GM18526 (cell line): Measurements from ENCODE around the gene SLC1A4.

Experiments used
- POLR2A ChIP-seq: IDR thresholded peaks from 3 replicates; pipeline ENCODE4 v1.6.1; 2011; ENCODE audit not compliant: insufficient read length; ENCODE audit errors: extremely low read depth

Gene SLC1A4

DNA sequence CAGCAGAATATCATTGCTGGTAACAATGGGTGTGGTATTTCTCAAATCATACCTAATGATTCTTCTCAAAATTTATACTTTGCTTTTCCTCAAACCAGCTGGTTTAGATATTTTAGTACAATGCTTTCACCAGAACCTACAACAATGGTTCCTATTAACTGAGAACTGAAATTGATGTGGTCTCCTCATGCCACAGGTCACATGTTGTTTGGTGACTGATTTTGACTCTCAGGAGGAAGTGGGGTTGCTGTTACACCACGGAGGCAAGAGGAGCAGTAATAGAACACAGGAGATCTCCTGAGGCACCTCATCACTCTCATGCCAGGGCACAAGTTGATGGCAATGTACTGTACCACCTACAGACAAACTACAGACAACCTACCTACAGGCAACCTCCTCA, 64.0 kb downstream of the SLC1A4 start:
- TF ChIP-seq POLR2A, result no peak

DNA sequence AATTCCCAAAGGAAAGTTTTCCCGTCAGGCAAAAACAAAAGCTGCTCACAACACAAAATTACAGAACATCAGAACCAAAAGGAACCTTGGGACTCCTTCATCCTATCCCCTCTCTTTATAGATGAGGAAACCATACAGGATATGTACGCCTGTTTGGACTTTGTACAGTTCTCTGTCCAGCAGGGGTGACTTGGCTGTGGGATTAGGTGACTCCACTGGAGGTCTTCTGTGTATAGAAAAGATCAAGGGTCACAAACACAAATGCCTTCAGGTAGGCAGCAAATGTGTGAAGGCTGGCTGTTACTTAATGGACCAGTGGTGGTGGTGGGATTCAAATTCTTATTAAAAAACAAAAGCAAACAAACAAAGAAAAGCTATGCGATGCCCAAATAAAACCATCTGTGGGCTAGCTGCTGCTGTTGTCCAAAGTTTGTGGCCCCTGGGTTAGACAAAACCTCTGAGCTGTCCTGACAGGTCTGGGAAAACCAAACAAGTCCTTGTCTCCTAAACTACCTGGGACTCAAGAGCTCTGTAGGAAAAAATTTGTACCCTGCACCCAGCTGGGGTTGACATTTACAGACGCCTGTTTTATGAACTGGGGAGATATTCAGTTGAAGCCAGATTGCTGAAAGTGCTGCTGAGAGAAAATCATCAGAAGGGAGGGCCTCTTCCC, 65.7 kb downstream of the SLC1A4 start:
- TF ChIP-seq POLR2A, result no peak

- no peak for TF ChIP-seq POLR2A
These were observed 66.4 kb downstream of the SLC1A4 start for GRCh38 chr2:65055422-65056214.

- TF ChIP-seq POLR2A, result peak; percentile 61
These were observed 67.2 kb downstream of the SLC1A4 start, which contains the start of gene CEP68 for GRCh38 chr2:65056215-65057053. Gene CEP68 (plus strand): TSS chr2:65056416. CDS start chr2:65069445, 13,029 bp downstream.

- no peak for TF ChIP-seq POLR2A
These were observed 67.8 kb downstream of the SLC1A4 start for GRCh38 chr2:65057054-65057375.

GRCh38 chr2:65057391-65058052, 68.3 kb downstream of the SLC1A4 start:
- no peak for TF ChIP-seq POLR2A

DNA sequence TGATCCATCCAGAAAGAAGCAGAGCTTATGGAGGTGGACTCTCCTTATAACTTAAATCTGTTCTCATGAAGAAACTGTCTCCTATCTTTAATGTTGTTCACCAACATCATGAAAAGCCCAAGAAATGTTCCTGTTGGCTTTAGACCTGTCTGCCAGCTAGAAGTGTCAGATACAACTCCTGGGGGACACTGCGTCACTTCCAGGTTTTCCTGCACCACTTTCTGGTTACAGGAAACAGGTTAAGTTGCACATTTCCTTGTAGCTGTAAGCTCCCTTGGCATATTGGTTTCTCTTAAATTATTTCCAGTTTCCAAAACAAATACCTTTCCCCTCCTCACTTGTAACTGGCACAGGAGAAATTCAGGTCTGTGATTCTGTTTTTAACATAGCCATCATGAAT, 69.9 kb downstream of the SLC1A4 start:
- no peak for TF ChIP-seq POLR2A

DNA sequence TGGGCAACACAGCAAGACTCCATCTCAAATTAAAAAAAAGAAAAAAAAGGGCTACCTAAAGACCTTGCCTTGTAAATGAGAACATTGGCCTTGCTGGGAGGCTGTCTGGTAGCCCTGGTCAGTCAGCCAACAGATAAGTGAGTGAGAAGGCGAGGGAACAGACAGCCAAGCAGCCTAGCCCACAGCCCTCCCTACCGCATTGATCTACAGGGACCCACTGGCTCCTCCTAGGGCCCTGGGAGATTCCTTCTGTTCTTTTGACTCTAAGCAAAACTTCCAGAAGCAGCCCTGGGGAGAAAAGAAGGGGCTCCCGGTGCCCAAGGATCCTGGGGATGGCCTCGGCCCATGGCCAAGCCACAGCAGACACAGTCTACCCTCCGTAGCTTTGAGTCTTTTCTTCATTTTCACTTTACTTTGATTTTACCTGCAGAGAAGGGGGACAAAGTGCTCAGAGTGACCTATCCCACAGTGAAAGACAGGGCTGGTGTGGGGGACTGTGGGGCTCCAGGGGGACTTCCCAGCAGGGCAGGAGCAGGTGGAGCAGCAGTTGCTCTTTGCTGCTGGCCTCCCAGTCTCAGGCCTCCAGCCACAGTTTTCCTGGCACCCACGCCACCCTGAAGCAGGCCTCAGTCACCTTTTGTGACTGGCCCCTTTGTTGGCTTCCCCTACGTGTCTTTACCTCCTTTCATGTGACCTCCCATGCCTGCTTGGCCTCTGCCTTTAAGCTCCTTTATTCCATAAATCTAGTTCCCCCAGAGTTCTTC, 72.1 kb downstream of the SLC1A4 start:
- TF ChIP-seq POLR2A, result no peak

DNA sequence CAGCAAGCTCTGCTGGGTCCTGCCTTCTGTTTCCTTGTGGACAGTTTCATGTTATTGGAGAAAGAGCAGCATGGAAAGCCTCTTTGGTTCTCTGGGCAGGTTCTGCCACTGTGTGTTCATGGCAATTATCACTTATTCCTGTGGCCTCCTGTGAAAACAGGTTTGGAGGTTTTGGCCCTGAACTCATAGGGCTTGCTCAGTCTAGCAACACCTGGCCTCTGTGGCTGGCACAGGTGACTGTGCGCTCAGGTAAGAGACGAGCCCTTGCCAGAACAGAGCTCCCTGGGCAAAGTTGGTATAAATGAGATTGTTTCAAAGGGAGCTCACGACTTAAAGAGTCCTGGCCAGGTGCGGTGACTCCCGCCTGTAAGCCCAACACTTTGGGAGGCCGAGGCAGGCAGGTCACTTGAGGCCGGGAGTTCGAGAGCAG, 72.7 kb downstream of the SLC1A4 start:
- TF ChIP-seq POLR2A, result no peak

GRCh38 chr2:65062843-65063825, 73.9 kb downstream of the SLC1A4 start:
- no peak for TF ChIP-seq POLR2A

GRCh38 chr2:65064728-65065552, 75.7 kb downstream of the SLC1A4 start:
- TF ChIP-seq POLR2A, result no peak

DNA sequence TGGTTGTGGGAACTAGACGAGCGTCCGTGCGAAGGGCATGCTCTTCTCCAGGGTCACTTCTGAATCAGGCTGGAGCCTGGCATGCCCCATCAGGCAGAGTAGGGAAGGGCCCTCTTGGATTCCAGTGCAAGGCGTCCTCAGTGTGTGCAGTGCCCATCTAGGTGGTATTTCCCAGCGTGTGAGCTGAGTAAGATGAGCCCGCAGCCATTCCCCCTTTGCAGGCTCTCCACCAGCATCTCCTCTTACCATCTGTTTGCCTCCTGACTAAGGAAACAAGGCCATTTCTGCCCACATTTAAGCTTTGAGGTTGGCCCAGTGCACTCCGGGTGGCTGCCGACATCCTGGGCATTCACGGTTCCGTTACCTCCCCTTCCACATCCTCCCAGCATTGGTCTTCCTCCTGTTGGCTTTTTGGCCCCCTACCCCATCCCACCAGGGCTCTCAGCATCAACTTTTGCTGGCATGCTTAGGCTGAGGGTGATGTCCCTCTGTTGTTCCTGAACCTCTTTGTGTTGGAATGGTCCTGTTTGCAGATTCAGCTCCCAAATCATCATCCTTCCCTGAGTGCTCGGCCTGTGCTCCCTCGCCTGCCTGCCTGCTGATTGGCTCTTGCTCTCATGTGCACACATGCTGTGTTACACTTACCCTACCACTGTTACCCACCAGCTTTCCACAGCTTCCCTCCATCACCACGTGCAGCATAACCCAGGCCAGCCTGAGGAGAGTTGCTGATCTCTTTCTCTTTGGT, 78.8 kb downstream of the SLC1A4 start:
- no peak for TF ChIP-seq POLR2A
